HG02852 (cell line): ENCODE results near the gene FURIN.
"Not testable (repeated sequence)": the region's sequence is repeated elsewhere in the genome, so short reads cannot be mapped to it uniquely, and the experiment has no call there.

Experiments used
- ATAC-seq: cut with Tn5 transposase; IDR thresholded peaks from one replicate; pipeline ENCODE4 v1.9.1; 2021; ENCODE audit warnings: mild to moderate bottlenecking, moderate library complexity; ENCODE audit not compliant: unreplicated experiment

Gene FURIN

GRCh38 chr15:90840954-90841353 is 27.4 kb upstream of the FURIN start:
- ATAC-seq: no peak

DNA sequence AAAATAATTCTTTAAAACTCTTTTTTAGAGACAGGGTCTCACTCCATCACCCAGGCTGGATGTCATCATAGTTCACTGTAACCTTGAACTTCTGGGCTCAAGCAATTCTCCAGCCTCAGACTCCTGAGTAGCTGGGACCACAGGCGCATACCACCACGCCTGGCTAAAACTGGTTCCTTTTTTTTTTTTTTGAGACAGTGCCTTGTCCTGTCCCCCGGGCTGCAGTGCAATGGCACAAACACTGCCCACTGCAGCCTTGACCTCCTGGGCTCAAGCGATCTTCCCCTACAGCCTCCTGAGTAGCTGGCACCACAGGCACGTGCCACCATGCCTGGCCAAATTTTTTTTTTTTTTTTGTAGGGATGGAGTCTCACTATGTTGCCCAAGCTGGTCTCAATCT is 23.7 kb upstream of the FURIN start:
- ATAC-seq: no peak

GRCh38 chr15:90845201-90845949 is 23.0 kb upstream of the FURIN start:
- peak; percentile 91 for ATAC-seq

- ATAC-seq: not testable (repeated sequence)
Observed at GRCh38 chr15:90849424-90849823, 19.0 kb upstream of the FURIN start.

DNA sequence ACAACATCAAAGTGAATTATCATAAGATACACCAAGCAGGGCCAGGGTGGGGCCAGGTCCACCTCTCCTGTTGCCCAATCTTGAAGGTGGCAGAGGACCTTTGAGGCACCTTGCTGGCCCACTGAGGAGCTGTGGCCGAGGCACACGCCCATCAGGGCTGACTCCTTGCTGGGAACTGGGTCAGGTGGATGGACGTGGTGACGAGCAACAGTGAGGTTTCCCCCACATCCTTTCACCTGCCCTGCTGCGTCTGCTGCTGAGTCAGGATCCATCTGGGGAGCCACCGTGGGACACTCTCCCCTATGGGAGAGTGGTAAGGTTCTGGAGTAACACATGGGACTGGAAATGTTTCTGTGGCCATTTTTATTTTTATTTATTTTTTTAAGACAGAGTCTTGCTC is 17.3 kb upstream of the FURIN start:
- ATAC-seq: no peak

GRCh38 chr15:90851940-90852339 is 16.4 kb upstream of the FURIN start:
- no peak for ATAC-seq

DNA sequence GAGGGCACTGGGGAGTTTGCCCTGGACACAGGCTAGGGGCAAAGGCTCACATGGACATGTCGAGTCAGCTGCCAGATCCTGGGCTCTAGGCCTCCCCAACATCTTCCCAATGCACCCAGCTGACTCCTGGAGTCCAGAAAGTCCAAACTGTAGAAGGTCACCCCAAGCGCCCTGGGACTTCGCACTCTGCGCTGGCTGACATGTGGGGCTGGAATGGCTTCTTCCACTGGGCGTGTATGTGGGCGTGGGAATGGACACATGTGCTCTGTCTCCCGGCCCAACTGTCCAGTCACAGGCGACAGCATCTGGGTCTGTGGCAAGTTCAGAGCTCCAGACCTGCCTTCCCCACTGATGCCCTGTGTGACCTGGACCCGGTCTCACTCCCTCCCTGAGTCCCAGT is 13.2 kb upstream of the FURIN start:
- ATAC-seq: no peak

DNA sequence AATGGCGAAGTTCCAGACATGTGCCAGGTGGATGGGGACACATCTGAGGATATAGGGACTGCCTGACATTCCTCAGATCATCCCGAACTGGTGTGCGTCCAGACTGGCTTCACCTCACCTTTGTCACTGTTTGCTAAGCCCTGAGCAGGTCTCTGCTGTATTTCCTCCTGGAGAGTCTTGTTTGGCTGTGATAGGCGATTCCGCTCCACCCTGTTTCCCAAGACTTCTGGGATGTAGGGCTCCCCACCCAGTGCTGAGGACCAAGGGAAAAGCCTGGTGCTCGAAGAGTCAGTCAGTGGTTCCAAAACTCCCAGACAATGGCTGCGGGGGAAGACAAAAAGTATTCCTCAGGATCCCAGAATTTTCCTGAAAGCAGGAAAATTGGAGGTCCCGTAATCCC is 11.1 kb upstream of the FURIN start:
- ATAC-seq: no peak

DNA sequence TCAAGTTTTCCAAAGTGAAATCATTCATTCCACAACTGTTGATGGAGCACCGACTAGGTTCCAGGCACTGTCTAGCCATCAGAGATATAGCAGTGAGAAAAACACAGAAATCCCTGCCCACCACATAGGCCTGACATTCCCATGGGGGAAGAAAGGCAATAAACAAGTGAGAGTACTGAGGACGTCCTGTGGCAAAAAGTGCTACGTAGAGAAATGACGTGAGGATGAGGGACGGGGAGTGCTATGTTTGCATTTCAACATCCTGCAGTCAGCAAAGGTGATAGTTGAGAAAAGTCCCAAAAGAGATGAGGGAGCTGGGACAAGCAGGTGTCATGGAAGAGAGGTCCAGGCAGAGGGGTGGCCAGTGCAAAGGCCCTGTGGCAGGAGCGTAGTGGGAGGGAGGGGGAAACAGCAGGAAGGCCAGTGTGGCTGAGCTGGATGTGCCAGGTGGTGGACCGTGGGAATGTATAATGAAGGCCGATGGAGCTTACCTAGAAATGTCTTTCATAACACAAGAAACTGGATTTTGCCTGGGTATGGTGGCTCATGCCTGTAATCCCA is 10.4 kb upstream of the FURIN start:
- no peak for ATAC-seq

- no peak for ATAC-seq
Observed at GRCh38 chr15:90859234-90860131, 8.9 kb upstream of the FURIN start.

GRCh38 chr15:90860450-90860849 is 7.9 kb upstream of the FURIN start:
- no peak for ATAC-seq

DNA sequence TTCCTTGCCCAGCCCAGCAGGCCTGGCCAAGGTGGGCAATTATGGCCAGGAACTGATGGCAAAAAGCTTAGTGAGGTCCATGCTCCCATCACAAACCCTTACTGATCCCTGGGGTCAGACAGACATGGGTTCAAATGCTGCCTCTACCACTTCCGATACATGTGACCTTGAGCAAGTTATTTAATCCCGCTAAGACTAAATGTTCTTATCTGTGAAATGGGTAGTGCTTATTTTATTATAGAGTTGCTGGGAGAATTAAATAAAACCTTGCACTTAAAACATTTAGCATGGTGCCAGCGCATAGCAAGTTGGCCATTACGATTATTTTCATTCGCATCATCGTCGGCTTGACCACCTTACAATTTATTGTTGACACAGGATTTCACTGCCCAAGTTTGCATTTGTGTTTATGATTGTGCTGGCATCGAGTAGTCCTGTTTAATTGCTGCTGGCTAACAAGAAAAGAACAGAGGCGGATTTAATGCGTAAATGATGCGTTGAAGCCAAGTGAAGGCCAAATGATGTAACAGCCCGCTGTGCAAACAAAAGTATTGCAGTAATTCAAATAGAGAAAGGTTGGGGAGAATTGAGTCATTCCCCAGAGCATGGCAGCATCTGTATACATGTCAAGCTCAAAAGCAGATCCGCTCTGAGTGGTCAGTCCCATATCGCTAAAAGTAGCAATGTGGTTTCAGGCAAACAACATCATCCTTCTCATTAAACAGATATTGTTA is 7.3 kb upstream of the FURIN start:
- ATAC-seq: no peak

DNA sequence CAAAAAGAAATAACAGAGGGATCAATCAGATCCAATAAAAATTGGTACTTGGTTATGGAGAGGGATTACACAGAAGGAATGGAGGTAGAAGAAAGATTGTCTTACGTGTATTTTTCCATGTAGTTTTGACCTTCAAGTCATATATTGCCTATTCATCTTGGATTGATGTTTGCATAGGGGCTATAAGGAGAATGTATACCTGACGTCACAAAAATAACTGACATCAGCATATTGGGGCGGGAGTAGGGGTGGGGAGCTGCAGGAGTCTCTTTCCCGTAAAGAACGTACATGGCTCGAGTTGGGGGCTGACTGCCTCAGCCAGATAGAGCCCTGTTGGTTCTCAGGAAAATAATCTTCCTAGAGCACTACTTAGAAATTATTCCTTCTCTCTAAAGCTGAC is 5.9 kb upstream of the FURIN start:
- no peak for ATAC-seq

GRCh38 chr15:90862964-90863778 is 5.2 kb upstream of the FURIN start:
- ATAC-seq: no peak

- ATAC-seq: no peak
Observed at GRCh38 chr15:90863987-90864386, 4.4 kb upstream of the FURIN start.

DNA sequence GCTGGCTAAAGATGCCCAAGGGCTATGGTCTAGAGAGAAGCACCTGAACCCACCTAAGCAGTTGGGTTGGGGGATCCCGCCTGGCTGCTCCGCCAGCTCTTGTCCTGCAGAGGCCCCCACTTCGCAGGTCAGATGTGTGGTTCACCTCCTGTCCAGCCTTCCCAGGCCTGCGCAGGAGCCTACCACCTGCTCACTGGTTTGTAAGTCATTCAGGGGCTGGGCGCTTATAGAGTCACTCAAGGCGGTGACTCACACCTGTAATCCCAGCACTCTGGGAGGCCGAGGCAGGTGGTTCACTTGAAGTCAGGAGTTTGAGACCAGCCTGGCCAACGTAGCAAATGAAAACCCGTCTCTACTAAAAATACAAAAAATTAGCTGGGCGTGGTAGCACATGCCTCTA is 3.9 kb upstream of the FURIN start:
- ATAC-seq: no peak

GRCh38 chr15:90865702-90866101 is 2.7 kb upstream of the FURIN start:
- ATAC-seq: no peak

GRCh38 chr15:90866161-90866715 is 2.1 kb upstream of the FURIN start:
- ATAC-seq: no peak

- no peak for ATAC-seq
Observed at GRCh38 chr15:90866800-90867199, 1.6 kb upstream of the FURIN start.

- ATAC-seq: no peak
Observed at GRCh38 chr15:90869140-90869541, 753 bp downstream of the FURIN start.
